22Rv1 (cell line): ENCODE measurements around the gene CEP70.

Experiments used
- H3K27ac ChIP-seq: fragments of 450-650 bp; 2 replicates; pipeline ENCODE4 v1.5.1; 2017
- CTCF ChIP-seq: fragments of 450-650 bp; IDR thresholded peaks from 2 replicates; pipeline ENCODE4 v1.5.1; 2017; ENCODE audit warnings: mild to moderate bottlenecking
- ZFX ChIP-seq: fragments of 450-650 bp; IDR thresholded peaks from 2 replicates; pipeline ENCODE4 v1.6.1; 2017; ENCODE audit warnings: antibody characterized with exemption, borderline replicate concordance

Gene CEP70

GRCh38 chr3:138479438-138479863 is 114.6 kb downstream of the CEP70 start:
- H3K27ac ChIP-seq, result no peak overlapping the region
- TF ChIP-seq CTCF (peak; percentile 89), ZFX (no peak)

GRCh38 chr3:138477801-138478200 is 116.3 kb downstream of the CEP70 start:
- H3K27ac ChIP-seq, result no peak overlapping the region
- no peak for TF ChIP-seq CTCF
- TF ChIP-seq ZFX, result no peak

GRCh38 chr3:138477120-138477519 is 116.9 kb downstream of the CEP70 start:
- H3K27ac ChIP-seq, result no peak overlapping the region
- TF ChIP-seq ZFX (no peak), CTCF (no peak)

GRCh38 chr3:138476526-138476925 is 117.5 kb downstream of the CEP70 start:
- H3K27ac ChIP-seq, result no peak overlapping the region
- TF ChIP-seq ZFX (no peak), CTCF (no peak)

- no peak overlapping the region for H3K27ac ChIP-seq
- TF ChIP-seq CTCF (no peak), ZFX (no peak)
Observed at GRCh38 chr3:138474163-138474562, 119.9 kb downstream of the CEP70 start.

GRCh38 chr3:138473391-138473790 is 120.7 kb downstream of the CEP70 start:
- no peak for TF ChIP-seq ZFX
- TF ChIP-seq CTCF, result no peak
- no peak overlapping the region for H3K27ac ChIP-seq

- H3K27ac ChIP-seq, result no peak overlapping the region
- TF ChIP-seq ZFX (no peak), CTCF (no peak)
Observed at GRCh38 chr3:138472141-138472825, 121.8 kb downstream of the CEP70 start.
